Measurements from ENCODE around the gene SPG11. TPM values are rescaled to one million over a fixed set of nuclear protein-coding genes. Genes with fewer than 3 reads are reported as not detected.

The SPG11 gene
- total RNA-seq, 1 experiment from 2014 or later, result 38.3 TPM

- Histone ChIP-seq H3K27ac (ENCODE audit: insufficient read length, low read depth, low read length) (no peak overlapping the region), H3K79me1 (ENCODE audit: insufficient read depth, low read depth, low read length, poor library complexity, severe bottlenecking) (no peaks in the 10 kb centered on the region), H3K27me3 (ENCODE audit: insufficient read depth, low read length) (no peaks in the 10 kb centered on the region), H2BK120ac (ENCODE audit: low read depth, low read length, poor library complexity, severe bottlenecking) (no peak overlapping the region), H3T11ph (ENCODE audit: low read length) (no peak overlapping the region), H3K9me3 (ENCODE audit: control insufficient read depth, low read depth, low read length) (no peaks in the 10 kb centered on the region), H3K14ac (ENCODE audit: insufficient read depth, low read length) (no peak overlapping the region), H3K4me1 (ENCODE audit: insufficient read depth, low read length) (no peaks in the 10 kb centered on the region), H3K79me2 (ENCODE audit: insufficient read depth, low read length) (no peaks in the 10 kb centered on the region), H3K23ac (ENCODE audit: insufficient read length, low read depth, low read length) (no peak overlapping the region), H4K5ac (ENCODE audit: insufficient read length, low read depth, low read length) (no peak overlapping the region), H2AFZ (ENCODE audit: low read length) (no peak overlapping the region), H4K91ac (ENCODE audit: insufficient read length, low read depth, low read length) (no peak overlapping the region), H4K20me1 (ENCODE audit: control insufficient read depth, insufficient read depth, insufficient read length) (no peaks in the 10 kb centered on the region), H3K23me2 (ENCODE audit: insufficient read length, low read depth, low read length, poor library complexity, severe bottlenecking) (no peaks in the 10 kb centered on the region), H2BK5ac (ENCODE audit: insufficient read length, low read length) (no peak overlapping the region), H3K18ac (ENCODE audit: insufficient read length, low read depth, low read length) (no peak overlapping the region), H3K56ac (ENCODE audit: insufficient read length, low read depth, low read length) (no peak overlapping the region), H3K4ac (ENCODE audit: low read depth, low read length) (no peak overlapping the region), H2BK15ac (ENCODE audit: low read depth, low read length) (no peak overlapping the region), H2AK5ac (ENCODE audit: insufficient read length, low read length) (no peak overlapping the region), H4K8ac (replicated peaks; ENCODE audit: insufficient read length, low read depth, low read length) (no peak overlapping the region), H3K4me2 (ENCODE audit: insufficient read depth, insufficient read length, low read length) (no peak overlapping the region), H2BK20ac (ENCODE audit: low read depth, low read length, poor library complexity, severe bottlenecking) (no peak overlapping the region), H3K9ac (ENCODE audit: extremely low read depth, insufficient read length, low read length) (no peak overlapping the region), H2BK12ac (ENCODE audit: insufficient read length, low read depth, low read length) (no peak overlapping the region)
- no peak overlapping the region for H3K27ac Mint-ChIP-seq
- H3K36me3 Mint-ChIP-seq (ENCODE audit: insufficient read depth in 1 of 3, low read depth in 3 of 3), result no peaks in the 10 kb centered on the region
- H3K4me3 Mint-ChIP-seq, result no peak overlapping the region
- peaks cover 0 to 5% of the 10 kb centered on the region in 2 experiments; a peak in 2 of 4 replicates for H3K4me1 Mint-ChIP-seq
- no peak for TF ChIP-seq CTCF (conservative IDR thresholded peaks at IDR 0.05)
- DNase-seq, result no peak
- H3K9me3 Mint-ChIP-seq, result peaks cover 5 to 10% of the 10 kb centered on the region in 2 experiments; a peak in 4 of 5 replicates
- H3K27me3 Mint-ChIP-seq (ENCODE audit: low read depth), result peaks cover 6% of the 10 kb centered on the region
These were observed 33.6 kb upstream of the SPG11 start for GRCh38 chr15:44697014-44697413.
